HG03565 (cell line): ENCODE data around the gene ZNF397.
A peak's percentile ranks its signal among the peaks of the same experiment; 100 is the strongest.

Source experiments
- ATAC-seq: cut with Tn5 transposase; IDR thresholded peaks from one replicate; pipeline ENCODE4 v1.9.1; 2021; ENCODE audit warnings: mild to moderate bottlenecking, moderate library complexity; ENCODE audit not compliant: unreplicated experiment

The ZNF397 gene

GRCh38 chr18:35290094-35290735 lies 49.4 kb downstream of the ZNF397 start, which contains the start of gene ZSCAN30:
Gene ZSCAN30, minus strand, starts transcription at chr18:35290229. Its CDS starts 25,877 bp downstream, at chr18:35264352.
- ATAC-seq = peak; percentile 91

DNA sequence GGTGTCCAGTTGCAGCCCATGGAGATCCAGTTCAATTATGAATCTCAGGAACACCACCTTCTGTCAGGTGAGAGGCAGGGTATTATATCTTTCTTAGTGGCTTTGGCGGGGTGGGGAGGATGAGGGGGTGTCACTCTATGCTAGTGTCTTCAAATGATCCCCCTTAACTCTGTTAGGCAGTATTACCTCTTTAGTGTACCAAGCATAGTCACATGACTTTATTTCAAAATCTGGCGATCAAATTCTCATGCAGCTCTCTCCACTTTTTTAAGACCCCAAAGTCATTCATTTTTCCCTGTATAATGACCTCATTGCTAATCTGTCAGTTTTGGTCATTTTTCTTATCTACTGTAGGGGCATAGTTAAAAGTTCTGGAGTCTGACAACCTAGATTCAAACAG lies 50.3 kb downstream of the ZNF397 start:
- ATAC-seq = no peak

GRCh38 chr18:35296060-35296459 lies 55.2 kb downstream of the ZNF397 start:
- no peak for ATAC-seq

- no peak for ATAC-seq
Measured at GRCh38 chr18:35303610-35304009, 62.8 kb downstream of the ZNF397 start.

GRCh38 chr18:35306588-35307250 lies 65.9 kb downstream of the ZNF397 start:
- no peak for ATAC-seq
